HepG2 (cell line): ENCODE results near the gene EFNA2. TPM values are rescaled to one million over a fixed set of nuclear protein-coding genes. Genes with fewer than 3 reads are reported as not detected.
A peak's percentile ranks its signal among the peaks of the same experiment; 100 is the strongest.

Source experiments
- AKAP8 ChIP-seq: sonication (generic); formaldehyde crosslinking; IDR thresholded peaks from 2 replicates; pipeline ENCODE4 v1.5.1; 2020; ENCODE audit warnings: mild to moderate bottlenecking, missing genetic modification reagents
- HES4 ChIP-seq: sonication (generic); formaldehyde crosslinking; IDR thresholded peaks from 2 replicates; pipeline ENCODE4 v1.9.0; 2021; ENCODE audit warnings: mild to moderate bottlenecking, missing genetic modification reagents, borderline replicate concordance
- IKZF4 ChIP-seq: sonication (generic); formaldehyde crosslinking; IDR thresholded peaks from 2 replicates; pipeline ENCODE4 v1.5.1; 2020; ENCODE audit warnings: borderline replicate concordance, mild to moderate bottlenecking, low read depth, missing genetic modification reagents; ENCODE audit errors: not compliant biosample characterization
- MAZ ChIP-seq, 2 experiments: sonication (generic) in 1 of 2; formaldehyde crosslinking in 1 of 2; IDR thresholded peaks; 2 replicates each; pipeline versions ENCODE4 v1.5.0 to v1.6.1; 2012 to 2020; ENCODE audit warnings: low read depth in 2 of 2, mild to moderate bottlenecking in 2 of 2, borderline replicate concordance in 1 of 2, improper control_type of control experiment in 1 of 2, low read length in 1 of 2, missing genetic modification reagents in 1 of 2, moderate library complexity in 1 of 2
- SKI ChIP-seq: fragments of 450-650 bp; IDR thresholded peaks from one replicate; pipeline ENCODE4 v1.6.1; 2018; ENCODE audit warnings: mild to moderate bottlenecking; ENCODE audit not compliant: partially characterized antibody
- YEATS4 ChIP-seq: sonication (generic); formaldehyde crosslinking; IDR thresholded peaks from 2 replicates; pipeline ENCODE4 v1.4.0; 2020; ENCODE audit warnings: missing genetic modification reagents, borderline replicate concordance
- ZMAT3 ChIP-seq: sonication (generic); formaldehyde crosslinking; conservative IDR thresholded peaks from 2 replicates; pipeline ENCODE4 v1.7.0; 2021; ENCODE audit warnings: missing genetic modification reagents
- polyA plus RNA-seq, 8 experiments: library from polyadenylated mRNA; depleted of rRNA in 3 of 8; stranded (reverse) in 7 of 8; unstranded in 1 of 8; fragments of >200 nt; fragmentation: Illumina TruSeq in 4 of 8; extraction: Trizol in 4 of 8; gene quantifications; 2 replicates each; pipeline versions ENCODE4 v1.2.1 to v1.2.3, GENCODE V29; 2011 to 2016; ENCODE audit warnings: low read depth in 4 of 8, missing spikeins in 1 of 8, mixed read lengths in 1 of 8; ENCODE audit not compliant: insufficient read depth in 1 of 8
- total RNA-seq, 5 experiments: library from RNA; depleted of rRNA; stranded (reverse); fragments of >200 nt; fragmentation: Illumina TruSeq; extraction: Trizol; gene quantifications; 2 replicates each; pipeline ENCODE4 v1.2.3, GENCODE V29; 2016; ENCODE audit warnings: low read depth in 1 of 5
- TF ChIP-seq, protein P1 (sequence below): sonication (generic); formaldehyde crosslinking; IDR thresholded peaks from 2 replicates; pipeline ENCODE4 v1.5.0; 2020; ENCODE audit warnings: missing genetic modification reagents
- TF ChIP-seq, protein P2 (sequence below): IDR thresholded peaks from 2 replicates; pipeline ENCODE4 v1.6.1; 2012; ENCODE audit warnings: inconsistent platforms
- TF ChIP-seq, protein P3 (sequence below): sonication (generic); formaldehyde crosslinking; IDR thresholded peaks from 2 replicates; pipeline ENCODE4 v1.5.1; 2020; ENCODE audit warnings: mild to moderate bottlenecking, missing genetic modification reagents, moderate library complexity
- TF ChIP-seq, protein P4 (sequence below): sonication (generic); formaldehyde crosslinking; IDR thresholded peaks from 2 replicates; pipeline ENCODE4 v1.5.0; 2020; ENCODE audit warnings: missing genetic modification reagents
- TF ChIP-seq, protein P5 (sequence below), 2 experiments: sonication (generic) in 1 of 2; formaldehyde crosslinking in 1 of 2; IDR thresholded peaks; 2 replicates each; pipeline versions ENCODE4 v1.4.0 to v1.6.1; 2016 to 2020; ENCODE audit warnings: borderline replicate concordance in 1 of 2, low read depth in 1 of 2, mild to moderate bottlenecking in 1 of 2, missing genetic modification reagents in 1 of 2

The EFNA2 gene
- total and polyA plus RNA-seq, 2 of the 13 experiments (the other 11 are each of a cell fraction or from before 2014, with no cell fraction given): 6.0 to 9.9 TPM

DNA sequence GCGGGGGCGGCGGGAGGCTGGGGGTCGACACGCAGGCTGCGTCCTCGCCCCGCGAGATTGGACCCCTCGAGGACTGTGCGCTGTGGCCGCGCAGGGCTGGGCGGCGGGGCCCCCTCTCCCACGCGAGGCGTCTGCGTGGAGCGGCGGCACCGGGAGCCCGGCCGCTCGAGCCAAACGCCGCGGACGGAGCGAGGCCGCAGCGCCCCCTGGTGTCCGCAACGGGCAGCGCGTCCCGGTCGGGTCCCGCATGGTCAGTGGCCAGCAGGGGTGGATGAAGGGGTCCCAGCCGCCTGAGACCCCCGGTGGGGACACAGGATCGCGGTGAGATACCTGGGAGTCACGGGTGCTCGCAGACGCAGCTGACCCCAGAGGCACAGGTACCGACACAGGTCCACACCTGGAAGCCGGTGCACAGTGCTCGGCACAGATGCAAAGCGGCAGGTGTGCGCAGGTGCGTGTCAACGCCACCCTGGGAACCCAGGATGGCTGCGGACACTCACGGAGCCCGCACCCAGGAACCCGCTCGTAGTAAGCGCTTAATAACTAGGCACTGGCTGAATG is 18.7 kb upstream of the EFNA2 start (continued):
- TF ChIP-seq YEATS4 (CRISPR knock-in tag): peak; percentile 34
- TF ChIP-seq IKZF4: no peak
- 0 out of 2 replicates have a peak, but pooled peaks have one; percentile 6 for TF ChIP-seq ZMAT3 (CRISPR knock-in tag)
- TF ChIP-seq, protein P1, sequence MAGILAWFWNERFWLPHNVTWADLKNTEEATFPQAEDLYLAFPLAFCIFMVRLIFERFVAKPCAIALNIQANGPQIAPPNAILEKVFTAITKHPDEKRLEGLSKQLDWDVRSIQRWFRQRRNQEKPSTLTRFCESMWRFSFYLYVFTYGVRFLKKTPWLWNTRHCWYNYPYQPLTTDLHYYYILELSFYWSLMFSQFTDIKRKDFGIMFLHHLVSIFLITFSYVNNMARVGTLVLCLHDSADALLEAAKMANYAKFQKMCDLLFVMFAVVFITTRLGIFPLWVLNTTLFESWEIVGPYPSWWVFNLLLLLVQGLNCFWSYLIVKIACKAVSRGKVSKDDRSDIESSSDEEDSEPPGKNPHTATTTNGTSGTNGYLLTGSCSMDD (CRISPR knock-in tag): no peak
- TF ChIP-seq, protein P2, sequence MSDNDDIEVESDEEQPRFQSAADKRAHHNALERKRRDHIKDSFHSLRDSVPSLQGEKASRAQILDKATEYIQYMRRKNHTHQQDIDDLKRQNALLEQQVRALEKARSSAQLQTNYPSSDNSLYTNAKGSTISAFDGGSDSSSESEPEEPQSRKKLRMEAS: peak; percentile 58
- TF ChIP-seq HES4 (CRISPR knock-in tag): 0 out of 2 replicates have a peak, but pooled peaks have one; percentile 39
- TF ChIP-seq, protein P3, sequence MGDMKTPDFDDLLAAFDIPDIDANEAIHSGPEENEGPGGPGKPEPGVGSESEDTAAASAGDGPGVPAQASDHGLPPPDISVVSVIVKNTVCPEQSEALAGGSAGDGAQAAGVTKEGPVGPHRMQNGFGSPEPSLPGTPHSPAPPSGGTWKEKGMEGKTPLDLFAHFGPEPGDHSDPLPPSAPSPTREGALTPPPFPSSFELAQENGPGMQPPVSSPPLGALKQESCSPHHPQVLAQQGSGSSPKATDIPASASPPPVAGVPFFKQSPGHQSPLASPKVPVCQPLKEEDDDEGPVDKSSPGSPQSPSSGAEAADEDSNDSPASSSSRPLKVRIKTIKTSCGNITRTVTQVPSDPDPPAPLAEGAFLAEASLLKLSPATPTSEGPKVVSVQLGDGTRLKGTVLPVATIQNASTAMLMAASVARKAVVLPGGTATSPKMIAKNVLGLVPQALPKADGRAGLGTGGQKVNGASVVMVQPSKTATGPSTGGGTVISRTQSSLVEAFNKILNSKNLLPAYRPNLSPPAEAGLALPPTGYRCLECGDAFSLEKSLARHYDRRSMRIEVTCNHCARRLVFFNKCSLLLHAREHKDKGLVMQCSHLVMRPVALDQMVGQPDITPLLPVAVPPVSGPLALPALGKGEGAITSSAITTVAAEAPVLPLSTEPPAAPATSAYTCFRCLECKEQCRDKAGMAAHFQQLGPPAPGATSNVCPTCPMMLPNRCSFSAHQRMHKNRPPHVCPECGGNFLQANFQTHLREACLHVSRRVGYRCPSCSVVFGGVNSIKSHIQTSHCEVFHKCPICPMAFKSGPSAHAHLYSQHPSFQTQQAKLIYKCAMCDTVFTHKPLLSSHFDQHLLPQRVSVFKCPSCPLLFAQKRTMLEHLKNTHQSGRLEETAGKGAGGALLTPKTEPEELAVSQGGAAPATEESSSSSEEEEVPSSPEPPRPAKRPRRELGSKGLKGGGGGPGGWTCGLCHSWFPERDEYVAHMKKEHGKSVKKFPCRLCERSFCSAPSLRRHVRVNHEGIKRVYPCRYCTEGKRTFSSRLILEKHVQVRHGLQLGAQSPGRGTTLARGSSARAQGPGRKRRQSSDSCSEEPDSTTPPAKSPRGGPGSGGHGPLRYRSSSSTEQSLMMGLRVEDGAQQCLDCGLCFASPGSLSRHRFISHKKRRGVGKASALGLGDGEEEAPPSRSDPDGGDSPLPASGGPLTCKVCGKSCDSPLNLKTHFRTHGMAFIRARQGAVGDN (CRISPR knock-in tag): peak; percentile 55; the same call in 1 of the 2 replicates
- 0 out of 2 replicates have a peak, but pooled peaks have one; percentile 5 for TF ChIP-seq MAZ (IDR thresholded peaks at IDR 0.05; ENCODE audit: borderline replicate concordance, low read depth, low read length)
- peak; percentile 82 for TF ChIP-seq MAZ (CRISPR knock-in tag; IDR thresholded peaks at IDR 0.05; ENCODE audit: low read depth)
- TF ChIP-seq AKAP8 (CRISPR knock-in tag): peak; percentile 91
- peak; percentile 66 for TF ChIP-seq SKI
- TF ChIP-seq, protein P4, sequence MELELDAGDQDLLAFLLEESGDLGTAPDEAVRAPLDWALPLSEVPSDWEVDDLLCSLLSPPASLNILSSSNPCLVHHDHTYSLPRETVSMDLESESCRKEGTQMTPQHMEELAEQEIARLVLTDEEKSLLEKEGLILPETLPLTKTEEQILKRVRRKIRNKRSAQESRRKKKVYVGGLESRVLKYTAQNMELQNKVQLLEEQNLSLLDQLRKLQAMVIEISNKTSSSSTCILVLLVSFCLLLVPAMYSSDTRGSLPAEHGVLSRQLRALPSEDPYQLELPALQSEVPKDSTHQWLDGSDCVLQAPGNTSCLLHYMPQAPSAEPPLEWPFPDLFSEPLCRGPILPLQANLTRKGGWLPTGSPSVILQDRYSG (CRISPR knock-in tag): 0 out of 2 replicates have a peak, but pooled peaks have one; percentile 59
- TF ChIP-seq, protein P5, sequence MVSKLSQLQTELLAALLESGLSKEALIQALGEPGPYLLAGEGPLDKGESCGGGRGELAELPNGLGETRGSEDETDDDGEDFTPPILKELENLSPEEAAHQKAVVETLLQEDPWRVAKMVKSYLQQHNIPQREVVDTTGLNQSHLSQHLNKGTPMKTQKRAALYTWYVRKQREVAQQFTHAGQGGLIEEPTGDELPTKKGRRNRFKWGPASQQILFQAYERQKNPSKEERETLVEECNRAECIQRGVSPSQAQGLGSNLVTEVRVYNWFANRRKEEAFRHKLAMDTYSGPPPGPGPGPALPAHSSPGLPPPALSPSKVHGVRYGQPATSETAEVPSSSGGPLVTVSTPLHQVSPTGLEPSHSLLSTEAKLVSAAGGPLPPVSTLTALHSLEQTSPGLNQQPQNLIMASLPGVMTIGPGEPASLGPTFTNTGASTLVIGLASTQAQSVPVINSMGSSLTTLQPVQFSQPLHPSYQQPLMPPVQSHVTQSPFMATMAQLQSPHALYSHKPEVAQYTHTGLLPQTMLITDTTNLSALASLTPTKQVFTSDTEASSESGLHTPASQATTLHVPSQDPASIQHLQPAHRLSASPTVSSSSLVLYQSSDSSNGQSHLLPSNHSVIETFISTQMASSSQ (IDR thresholded peaks at IDR 0.05; ENCODE audit: low read depth): no peak
- TF ChIP-seq, protein P5 (CRISPR knock-in tag; IDR thresholded peaks at IDR 0.05; ENCODE audit: borderline replicate concordance): 0 out of 2 replicates have a peak, but pooled peaks have one; percentile 51
